Fibroblast of lung (primary cell): ENCODE results near the gene MLF2.

Experiments used
- EZH2 ChIP-seq: IDR thresholded peaks from 2 replicates; pipeline ENCODE4 v1.5.1; 2012; ENCODE audit warnings: low read length, control low read depth, mild to moderate bottlenecking; ENCODE audit errors: missing control alignments
- TF ChIP-seq, protein P1 (sequence below), 2 donors: IDR thresholded peaks in 1 of 2; conservative IDR thresholded peaks in 1 of 2; 1 replicate in 1 of 2; 2 replicates in 1 of 2; pipeline ENCODE4 v1.5.1; 2011 to 2012; ENCODE audit warnings: low read length in 2 of 2, control low read depth in 1 of 2, inconsistent platforms in 1 of 2, low read depth in 1 of 2, mild to moderate bottlenecking in 1 of 2

DNA sequence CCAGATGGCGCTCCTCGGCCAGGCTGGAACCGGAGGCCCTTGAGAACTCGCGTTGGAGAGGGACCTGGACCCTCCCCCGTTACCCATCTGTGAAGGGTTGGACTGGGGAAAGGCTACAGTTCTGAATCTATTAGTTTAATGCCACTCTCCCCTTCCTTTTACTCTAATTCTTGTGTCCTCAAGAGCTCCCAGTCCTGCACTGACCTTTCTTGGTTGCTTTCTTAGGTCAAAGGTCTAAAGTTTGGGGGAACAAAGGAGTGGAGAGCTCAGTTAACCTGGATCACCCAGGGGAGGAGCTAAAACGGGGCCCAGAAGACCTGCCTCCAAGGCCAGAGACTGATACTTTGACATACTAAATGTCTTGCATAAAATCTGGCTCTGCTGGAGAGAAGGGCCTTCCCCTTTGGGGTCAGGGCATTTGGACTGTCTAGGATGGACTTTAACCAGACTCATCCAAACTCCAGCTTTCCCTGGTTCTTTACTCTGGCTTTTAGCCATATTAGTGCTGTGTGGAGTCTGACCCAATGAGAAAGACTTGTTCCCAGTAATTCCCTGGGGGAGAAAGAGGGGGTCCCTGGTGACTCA, 923 bp upstream of the MLF2 start:
- TF ChIP-seq EZH2, result no peak
- TF ChIP-seq, protein P1, sequence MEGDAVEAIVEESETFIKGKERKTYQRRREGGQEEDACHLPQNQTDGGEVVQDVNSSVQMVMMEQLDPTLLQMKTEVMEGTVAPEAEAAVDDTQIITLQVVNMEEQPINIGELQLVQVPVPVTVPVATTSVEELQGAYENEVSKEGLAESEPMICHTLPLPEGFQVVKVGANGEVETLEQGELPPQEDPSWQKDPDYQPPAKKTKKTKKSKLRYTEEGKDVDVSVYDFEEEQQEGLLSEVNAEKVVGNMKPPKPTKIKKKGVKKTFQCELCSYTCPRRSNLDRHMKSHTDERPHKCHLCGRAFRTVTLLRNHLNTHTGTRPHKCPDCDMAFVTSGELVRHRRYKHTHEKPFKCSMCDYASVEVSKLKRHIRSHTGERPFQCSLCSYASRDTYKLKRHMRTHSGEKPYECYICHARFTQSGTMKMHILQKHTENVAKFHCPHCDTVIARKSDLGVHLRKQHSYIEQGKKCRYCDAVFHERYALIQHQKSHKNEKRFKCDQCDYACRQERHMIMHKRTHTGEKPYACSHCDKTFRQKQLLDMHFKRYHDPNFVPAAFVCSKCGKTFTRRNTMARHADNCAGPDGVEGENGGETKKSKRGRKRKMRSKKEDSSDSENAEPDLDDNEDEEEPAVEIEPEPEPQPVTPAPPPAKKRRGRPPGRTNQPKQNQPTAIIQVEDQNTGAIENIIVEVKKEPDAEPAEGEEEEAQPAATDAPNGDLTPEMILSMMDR (conservative IDR thresholded peaks at IDR 0.05 in 1 of 2, IDR thresholded peaks at IDR 0.05 in 1 of 2; ENCODE audit: low read depth in 1 of 2, low read length in 2 of 2), result peak in 1 of 2 donors; percentile 90
